Measurements from ENCODE around the gene STX3.

STX3 gene

DNA sequence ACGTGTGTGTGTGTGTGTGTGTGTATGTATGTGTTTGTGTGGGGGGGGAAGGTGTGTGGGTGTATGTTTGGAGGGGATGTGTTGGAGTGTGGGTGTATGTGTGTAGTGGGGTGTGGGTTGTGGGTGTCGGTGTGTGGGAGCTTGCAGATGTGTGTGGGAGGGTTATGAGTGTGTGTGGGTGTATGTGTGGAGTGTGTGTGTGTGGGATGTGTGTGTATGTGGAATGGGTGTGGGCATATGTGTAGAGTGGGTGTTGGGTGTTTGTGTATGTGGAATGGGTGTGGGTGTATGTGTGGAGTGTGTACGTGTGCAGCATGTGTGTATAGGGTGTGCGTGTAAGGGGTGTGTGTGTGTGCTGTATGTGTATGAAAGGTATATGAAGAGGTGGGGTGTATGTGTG is 14.7 kb downstream of the STX3 start:
- Histone ChIP-seq H3K4me2 (ENCODE audit: low read length) (no peak overlapping the region), H3K27ac (ENCODE audit: low read depth, low read length) (no peak overlapping the region), H3K36me3 (ENCODE audit: control insufficient read depth, low read length) (no peaks in the 10 kb centered on the region), H4K20me1 (ENCODE audit: control insufficient read depth, insufficient read depth, low read depth, low read length) (no peaks in the 10 kb centered on the region), H3K9me3 (ENCODE audit: control insufficient read depth, insufficient read depth, low read length) (no peaks in the 10 kb centered on the region), H3K27me3 (ENCODE audit: control insufficient read depth, low read length) (no peaks in the 10 kb centered on the region), H3F3A (ENCODE audit: control insufficient read depth, insufficient read depth) (no peaks in the 10 kb centered on the region), H3K79me2 (ENCODE audit: control insufficient read depth, low read length) (no peaks in the 10 kb centered on the region), H3K4me3 (ENCODE audit: low read length) (no peak overlapping the region), H3K9me2 (replicated peaks; ENCODE audit: control insufficient read depth, low read length) (no peaks in the 10 kb centered on the region), H3K4me1 (ENCODE audit: control insufficient read depth, low read length) (peaks cover 18% of the 10 kb centered on the region)
- no peak for TF ChIP-seq EZH2phosphoT487 (IDR thresholded peaks at IDR 0.05; ENCODE audit: borderline replicate concordance, low read length)
- TF ChIP-seq CTCF (IDR thresholded peaks at IDR 0.05; ENCODE audit: low read depth, low read length, poor library complexity, severe bottlenecking) = no peak

DNA sequence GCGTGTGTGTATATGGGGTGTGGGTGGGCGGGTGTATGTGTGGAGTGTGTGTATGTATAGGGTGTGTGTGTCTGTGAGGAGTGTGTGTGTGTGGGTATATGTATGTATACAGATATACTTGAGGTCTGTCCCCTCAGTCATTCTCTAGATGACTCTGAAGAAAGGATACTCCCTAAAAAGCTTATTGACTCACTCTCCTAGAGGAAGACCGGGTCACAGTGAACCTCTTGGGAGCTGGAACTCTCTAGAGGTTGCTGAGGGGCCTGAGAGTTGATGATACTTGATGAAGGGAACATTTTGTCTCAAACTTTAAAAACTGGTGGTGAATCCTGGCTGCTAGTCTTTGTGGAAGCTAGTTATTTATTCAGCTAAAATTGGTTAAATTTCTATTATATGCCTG is 15.1 kb downstream of the STX3 start:
- H3K4me1 ChIP-seq (ENCODE audit: control insufficient read depth, low read length) = peaks cover 18% of the 10 kb centered on the region
- H3K79me2 ChIP-seq (ENCODE audit: control insufficient read depth, low read length) = no peaks in the 10 kb centered on the region

DNA sequence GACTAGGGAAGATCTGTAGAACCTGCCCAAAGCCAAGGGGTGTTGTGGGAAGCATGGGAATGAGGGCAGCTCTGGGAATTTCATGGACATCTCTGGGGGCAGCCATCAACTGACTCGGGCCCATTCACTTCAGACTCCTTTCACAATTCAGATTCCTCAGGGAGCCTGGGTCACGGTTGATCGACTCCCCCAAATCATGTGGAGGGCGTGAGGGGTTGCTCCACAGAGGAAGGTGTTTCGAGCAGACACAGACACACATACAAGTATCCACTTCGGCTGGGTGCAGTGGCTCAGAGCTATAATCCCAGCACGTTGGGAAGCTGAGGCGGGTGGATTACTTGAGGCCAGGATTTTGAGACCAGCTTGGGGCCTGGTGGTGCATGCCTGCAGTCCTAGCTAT is 15.7 kb downstream of the STX3 start:
- Histone ChIP-seq H3K4me3 (ENCODE audit: low read length) (no peak overlapping the region), H3K4me2 (ENCODE audit: low read length) (no peak overlapping the region), H3K36me3 (ENCODE audit: control insufficient read depth, low read length) (no peaks in the 10 kb centered on the region), H3K27ac (ENCODE audit: low read depth, low read length) (no peak overlapping the region), H3K9me3 (ENCODE audit: control insufficient read depth, insufficient read depth, low read length) (no peaks in the 10 kb centered on the region), H3K9me2 (replicated peaks; ENCODE audit: control insufficient read depth, low read length) (no peaks in the 10 kb centered on the region), H3K27me3 (ENCODE audit: control insufficient read depth, low read length) (no peaks in the 10 kb centered on the region), H3K4me1 (ENCODE audit: control insufficient read depth, low read length) (peaks cover 18% of the 10 kb centered on the region), H3K79me2 (ENCODE audit: control insufficient read depth, low read length) (no peaks in the 10 kb centered on the region), H3F3A (ENCODE audit: control insufficient read depth, insufficient read depth) (no peaks in the 10 kb centered on the region), H4K20me1 (ENCODE audit: control insufficient read depth, insufficient read depth, low read depth, low read length) (no peaks in the 10 kb centered on the region)
- TF ChIP-seq CTCF (IDR thresholded peaks at IDR 0.05; ENCODE audit: low read depth, low read length, poor library complexity, severe bottlenecking) = no peak
- TF ChIP-seq EZH2phosphoT487 (IDR thresholded peaks at IDR 0.05; ENCODE audit: borderline replicate concordance, low read length) = no peak

More for the DNA sequence above, 15.1 kb downstream of the STX3 start:
- no peak overlapping the region for H3K4me2 ChIP-seq (ENCODE audit: low read length)
- no peaks in the 10 kb centered on the region for H3F3A ChIP-seq (ENCODE audit: control insufficient read depth, insufficient read depth)
- no peak overlapping the region for H3K27ac ChIP-seq (ENCODE audit: low read depth, low read length)
- H3K9me2 ChIP-seq (replicated peaks; ENCODE audit: control insufficient read depth, low read length) = no peaks in the 10 kb centered on the region
- TF ChIP-seq CTCF (IDR thresholded peaks at IDR 0.05; ENCODE audit: low read depth, low read length, poor library complexity, severe bottlenecking) (no peak), EZH2phosphoT487 (IDR thresholded peaks at IDR 0.05; ENCODE audit: borderline replicate concordance, low read length) (no peak)
- no peak overlapping the region for H3K4me3 ChIP-seq (ENCODE audit: low read length)
- H3K27me3 ChIP-seq (ENCODE audit: control insufficient read depth, low read length) = no peaks in the 10 kb centered on the region
- no peaks in the 10 kb centered on the region for H4K20me1 ChIP-seq (ENCODE audit: control insufficient read depth, insufficient read depth, low read depth, low read length)
- H3K36me3 ChIP-seq (ENCODE audit: control insufficient read depth, low read length) = no peaks in the 10 kb centered on the region
- H3K9me3 ChIP-seq (ENCODE audit: control insufficient read depth, insufficient read depth, low read length) = no peaks in the 10 kb centered on the region
